ES-I3 (cell line): ENCODE measurements around the gene PLEKHG4B.
"Not testable (repeated sequence)": the region's sequence is repeated elsewhere in the genome, so short reads cannot be mapped to it uniquely, and the experiment has no call there.

Source experiments
- H3K36me3 ChIP-seq: 2 replicates; pipeline ENCODE4 v1.6.1; 2013; ENCODE audit warnings: mild to moderate bottlenecking, low read length, control low read depth, moderate library complexity; ENCODE audit not compliant: insufficient read depth
- H3K4me1 ChIP-seq: 2 replicates; pipeline ENCODE4 v1.6.1; 2013; ENCODE audit warnings: mild to moderate bottlenecking, control low read depth, low read length; ENCODE audit not compliant: insufficient read depth
- H3K9ac ChIP-seq: 2 replicates; pipeline ENCODE4 v1.6.1; 2013; ENCODE audit warnings: low read depth, mild to moderate bottlenecking, low read length, moderate library complexity
- H3K9me3 ChIP-seq: 2 replicates; pipeline ENCODE4 v1.6.1; 2013; ENCODE audit warnings: mild to moderate bottlenecking, low read length, moderate library complexity; ENCODE audit not compliant: control insufficient read depth, insufficient read depth

PLEKHG4B gene

DNA sequence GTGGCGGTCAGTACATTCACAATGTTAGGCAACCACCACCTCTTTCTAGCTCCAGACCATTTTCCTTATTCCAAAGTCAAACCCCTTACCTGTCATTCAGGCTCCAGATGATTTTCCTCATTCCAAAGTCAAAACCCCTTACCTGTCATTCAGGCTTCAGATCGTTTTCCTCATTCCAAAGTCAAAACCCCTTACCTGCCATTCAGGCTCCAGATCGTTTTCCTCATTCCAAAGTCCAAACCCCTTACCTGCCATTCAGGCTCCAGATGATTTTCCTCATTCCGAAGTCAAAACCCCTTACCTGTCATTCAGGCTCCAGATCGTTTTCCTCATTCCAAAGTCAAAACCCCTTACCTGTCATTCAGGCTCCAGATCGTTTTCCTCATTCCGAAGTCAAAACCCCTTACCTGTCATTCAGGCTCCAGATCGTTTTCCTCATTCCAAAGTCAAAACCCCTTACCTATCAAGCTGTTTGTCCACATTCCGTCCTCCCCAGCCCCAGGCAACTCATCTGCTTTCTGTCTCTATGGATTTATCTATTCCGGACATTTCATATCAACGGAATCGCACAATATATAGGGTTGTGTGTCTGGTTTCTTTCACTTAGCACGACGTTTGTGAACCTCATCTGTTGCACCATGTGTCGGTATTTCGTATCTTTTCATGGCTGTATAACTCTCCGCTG is 5.2 kb downstream of the PLEKHG4B start:
- no peaks in the 10 kb centered on the region; the same call in 1 of the 2 replicates for H3K9me3 ChIP-seq
- peaks cover 3% of the 10 kb centered on the region; the same call in 1 of the 2 replicates for H3K36me3 ChIP-seq
- no peak overlapping the region for H3K9ac ChIP-seq
- peaks cover 6% of the 10 kb centered on the region; the same call in 1 of the 2 replicates for H3K4me1 ChIP-seq

- H3K36me3 ChIP-seq = peaks cover 3% of the 10 kb centered on the region; the same call in 1 of the 2 replicates
- peaks cover 2% of the 10 kb centered on the region; the same call in 1 of the 2 replicates for H3K4me1 ChIP-seq
- H3K9ac ChIP-seq = no peak overlapping the region
- no peaks in the 10 kb centered on the region; the same call in 1 of the 2 replicates for H3K9me3 ChIP-seq
Observed at GRCh38 chr5:99815-100214, 7.8 kb downstream of the PLEKHG4B start.

DNA sequence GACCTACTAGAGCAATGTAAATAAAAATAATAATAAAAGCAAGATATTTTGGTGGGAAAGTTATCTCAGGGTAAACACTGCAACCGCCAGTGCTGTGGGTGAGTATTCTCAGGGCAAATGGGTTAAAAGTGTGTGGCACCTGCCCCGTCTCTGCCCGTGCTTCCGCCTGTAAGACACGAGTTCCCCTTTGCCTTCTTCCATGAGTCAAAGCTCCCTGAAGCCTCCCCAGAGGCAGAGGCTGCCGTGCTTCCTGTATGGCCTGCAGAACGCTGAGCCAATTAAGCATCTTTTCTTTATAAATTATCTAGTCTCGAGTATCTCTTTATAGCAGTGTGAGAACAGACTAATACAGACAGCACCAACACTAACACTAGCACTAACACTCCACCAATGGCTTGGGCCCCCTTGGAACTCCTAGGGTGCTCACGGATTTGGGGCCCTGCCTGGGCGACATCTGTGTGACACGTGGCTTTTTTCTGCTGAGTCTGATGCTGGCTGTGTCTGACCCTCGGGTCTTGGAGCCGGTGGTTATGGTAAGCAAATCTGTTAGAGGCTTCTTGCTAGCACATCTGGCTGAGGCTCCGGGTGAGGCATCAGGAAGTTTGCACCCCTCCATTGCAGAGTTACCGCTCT is 10.6 kb downstream of the PLEKHG4B start:
- Histone ChIP-seq H3K9ac (no peak overlapping the region), H3K9me3 (no peaks in the 10 kb centered on the region; the same call in 1 of the 2 replicates), H3K36me3 (peaks cover 3% of the 10 kb centered on the region; the same call in 1 of the 2 replicates), H3K4me1 (peaks cover 10% of the 10 kb centered on the region)

DNA sequence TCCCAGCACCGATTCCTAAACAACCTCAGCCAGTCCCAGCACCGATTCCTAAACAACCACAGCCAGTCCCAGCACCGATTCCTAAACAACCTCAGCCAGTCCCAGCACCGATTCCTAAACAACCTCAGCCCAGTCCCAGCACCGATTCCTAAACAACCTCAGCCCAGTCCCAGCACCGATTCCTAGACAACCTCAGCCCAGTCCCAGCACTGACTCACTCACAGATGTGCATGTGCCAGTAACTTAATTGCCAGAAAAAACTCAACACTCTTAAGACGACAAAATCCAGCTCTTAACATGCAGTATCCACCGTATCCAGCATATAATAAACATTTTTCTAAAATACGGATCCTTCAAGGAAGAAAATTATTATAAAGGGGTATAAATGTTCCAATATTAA is 12.1 kb downstream of the PLEKHG4B start:
- peaks cover 10% of the 10 kb centered on the region for H3K4me1 ChIP-seq
- not testable (repeated sequence) for H3K9ac ChIP-seq, H3K36me3 ChIP-seq, H3K9me3 ChIP-seq

GRCh38 chr5:104778-105296 is 12.9 kb downstream of the PLEKHG4B start:
- Histone ChIP-seq H3K9ac (no peak overlapping the region), H3K4me1 (peaks cover 10% of the 10 kb centered on the region), H3K36me3 (no peaks in the 10 kb centered on the region), H3K9me3 (no peaks in the 10 kb centered on the region)

DNA sequence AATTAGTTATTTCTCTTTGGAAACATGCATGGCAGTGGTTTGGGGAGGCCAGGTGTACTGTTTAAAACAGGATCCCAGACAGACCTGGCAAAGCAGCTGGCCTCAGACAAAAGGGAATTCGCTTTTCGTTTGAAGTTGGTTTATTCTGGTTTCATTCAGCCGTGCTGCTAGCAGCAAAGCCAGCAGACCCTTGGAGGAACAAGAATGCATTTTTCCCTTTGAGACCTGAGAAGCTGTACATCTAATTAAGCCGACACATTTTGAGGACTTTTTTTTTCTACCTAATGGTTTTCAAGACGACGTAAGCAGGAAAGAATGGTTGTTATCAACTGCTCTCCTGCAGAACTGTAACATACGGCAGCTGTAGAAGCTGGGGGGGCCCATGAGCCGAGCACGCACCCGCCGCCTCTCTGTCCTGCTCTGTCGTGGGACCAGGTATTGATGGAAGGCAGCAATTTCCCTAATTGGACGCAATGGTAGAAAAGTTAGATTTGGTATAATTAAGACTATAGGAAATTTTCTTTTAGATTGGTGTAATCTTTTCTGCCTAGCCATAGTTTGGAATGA is 13.6 kb downstream of the PLEKHG4B start:
- Histone ChIP-seq H3K9ac (no peak overlapping the region), H3K4me1 (peaks cover 10% of the 10 kb centered on the region), H3K9me3 (no peaks in the 10 kb centered on the region), H3K36me3 (peaks cover 2% of the 10 kb centered on the region; the same call in 1 of the 2 replicates)

- Histone ChIP-seq H3K9me3 (no peaks in the 10 kb centered on the region), H3K36me3 (peaks cover 5% of the 10 kb centered on the region; the same call in 1 of the 2 replicates), H3K9ac (no peak overlapping the region), H3K4me1 (peaks cover 10% of the 10 kb centered on the region)
Observed at GRCh38 chr5:106587-106986, 14.6 kb downstream of the PLEKHG4B start.

- Histone ChIP-seq H3K36me3 (peaks cover 5% of the 10 kb centered on the region; the same call in 1 of the 2 replicates), H3K9ac (no peak overlapping the region), H3K9me3 (no peaks in the 10 kb centered on the region), H3K4me1 (peaks cover 10% of the 10 kb centered on the region)
Observed at GRCh38 chr5:107526-107925, 15.6 kb downstream of the PLEKHG4B start.

DNA sequence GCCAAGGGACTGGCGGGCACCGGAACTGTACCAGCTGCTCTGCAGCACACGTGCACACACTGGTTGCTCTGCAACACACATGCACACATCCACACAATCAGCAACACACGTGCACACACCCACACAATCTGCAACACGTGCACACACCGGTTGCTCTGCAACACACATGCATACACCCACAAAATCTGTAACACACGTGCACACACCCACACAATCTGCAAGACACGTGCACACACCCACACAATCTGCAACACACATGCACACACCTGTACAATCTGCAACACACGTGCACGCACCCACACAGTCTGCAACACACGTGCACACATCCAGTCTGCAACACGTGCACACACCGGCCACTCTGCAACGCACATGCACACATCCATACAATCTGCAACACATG is 17.9 kb downstream of the PLEKHG4B start:
- H3K4me1 ChIP-seq = peaks cover 8% of the 10 kb centered on the region
- H3K36me3 ChIP-seq = peaks cover 13% of the 10 kb centered on the region
- H3K9me3 ChIP-seq = no peaks in the 10 kb centered on the region
- no peak overlapping the region for H3K9ac ChIP-seq

DNA sequence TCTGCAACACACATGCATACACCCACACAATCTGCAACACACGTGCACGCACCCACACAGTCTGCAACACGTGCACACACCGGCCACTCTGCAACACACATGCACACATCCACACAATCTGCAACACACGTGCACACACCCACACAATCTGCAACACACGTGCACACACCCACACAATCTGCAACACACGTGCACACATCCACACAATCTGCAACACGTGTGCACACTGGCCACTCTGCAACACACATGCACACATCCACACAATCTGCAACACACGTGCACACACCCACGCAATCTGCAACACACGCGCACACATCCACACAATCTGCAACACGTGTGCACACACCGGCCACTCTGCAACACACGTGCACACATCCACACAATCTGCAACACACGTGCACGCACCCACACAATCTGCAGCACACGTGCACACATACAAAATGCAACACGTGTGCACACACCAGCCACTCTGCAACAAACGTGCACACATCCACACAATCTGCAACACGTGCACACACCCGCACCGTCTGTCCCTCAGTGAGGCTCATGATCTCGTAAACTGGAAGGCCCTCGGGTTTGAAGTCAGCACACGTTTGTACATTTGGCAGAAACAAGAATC is 18.4 kb downstream of the PLEKHG4B start:
- H3K4me1 ChIP-seq = peaks cover 7% of the 10 kb centered on the region
- H3K36me3 ChIP-seq = peaks cover 17% of the 10 kb centered on the region
- H3K9me3 ChIP-seq = no peaks in the 10 kb centered on the region
- H3K9ac ChIP-seq = no peak overlapping the region

GRCh38 chr5:111171-111570 is 19.2 kb downstream of the PLEKHG4B start:
- Histone ChIP-seq H3K36me3 (peaks cover 24% of the 10 kb centered on the region), H3K9ac (no peak overlapping the region), H3K4me1 (no peaks in the 10 kb centered on the region), H3K9me3 (no peaks in the 10 kb centered on the region)

GRCh38 chr5:119486-120097 is 27.6 kb downstream of the PLEKHG4B start:
- H3K9ac ChIP-seq = no peak overlapping the region

GRCh38 chr5:121432-121831 is 29.5 kb downstream of the PLEKHG4B start:
- peaks cover 24% of the 10 kb centered on the region for H3K9me3 ChIP-seq
- H3K36me3 ChIP-seq = peaks cover 6% of the 10 kb centered on the region
- no peak overlapping the region for H3K9ac ChIP-seq
- H3K4me1 ChIP-seq = no peaks in the 10 kb centered on the region

More at GRCh38 chr5:119486-120097, 27.6 kb downstream of the PLEKHG4B start:
- Histone ChIP-seq H3K36me3 (peaks cover 20% of the 10 kb centered on the region), H3K9me3 (peaks cover 18% of the 10 kb centered on the region; the same call in 1 of the 2 replicates), H3K4me1 (no peaks in the 10 kb centered on the region)

DNA sequence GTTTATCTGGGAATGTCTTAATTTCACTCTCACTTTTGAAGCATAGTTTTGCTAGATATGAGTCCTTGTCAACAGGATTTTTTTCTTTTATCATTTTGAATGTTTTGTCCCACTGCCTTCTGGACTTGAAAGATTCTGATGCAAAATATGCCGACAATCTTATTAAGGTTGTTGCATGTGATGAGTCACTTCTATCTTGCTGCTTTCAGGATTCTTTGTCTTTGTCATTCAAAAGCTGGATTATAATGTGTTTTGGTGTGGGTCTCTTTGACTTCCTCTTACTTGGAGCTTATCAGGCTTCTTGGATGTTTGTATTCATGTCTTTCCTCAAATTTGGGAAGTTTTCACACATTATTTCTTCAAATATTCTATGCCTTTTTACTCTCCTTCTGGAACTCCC is 33.8 kb downstream of the PLEKHG4B start:
- H3K9ac ChIP-seq = no peak overlapping the region

More for the DNA sequence above, 33.8 kb downstream of the PLEKHG4B start:
- Histone ChIP-seq H3K9me3 (peaks cover 19% of the 10 kb centered on the region), H3K36me3 (no peaks in the 10 kb centered on the region; the same call in none of the 2 replicates), H3K4me1 (peaks cover 20% of the 10 kb centered on the region)
